Measurements from ENCODE around the gene ACER1. TPM values are rescaled to one million over a fixed set of nuclear protein-coding genes. Genes with fewer than 3 reads are reported as not detected.
"Not testable (repeated sequence)": the region's sequence is repeated elsewhere in the genome, so short reads cannot be mapped to it uniquely, and the experiment has no call there.

ACER1 gene
- polyA plus RNA-seq, 1 donor from 2014 or later, result not detected

GRCh38 chr19:6362351-6362801 lies 29.0 kb upstream of the ACER1 start:
- Mint-ChIP-seq H3K9me3 (no peaks in the 10 kb centered on the region), H3K4me1 (peaks cover 8 to 13% (median 10%) of the 10 kb centered on the region in 3 donors), H3K36me3 (peaks cover 8% of the 10 kb centered on the region), H3K27ac (peak overlapping the region; percentile 75 to 94 (median 81)), H3K4me3 (peak overlapping the region; percentile 90 to 97 (median 94)), H3K27me3 (peaks cover 1% of the 10 kb centered on the region)

DNA sequence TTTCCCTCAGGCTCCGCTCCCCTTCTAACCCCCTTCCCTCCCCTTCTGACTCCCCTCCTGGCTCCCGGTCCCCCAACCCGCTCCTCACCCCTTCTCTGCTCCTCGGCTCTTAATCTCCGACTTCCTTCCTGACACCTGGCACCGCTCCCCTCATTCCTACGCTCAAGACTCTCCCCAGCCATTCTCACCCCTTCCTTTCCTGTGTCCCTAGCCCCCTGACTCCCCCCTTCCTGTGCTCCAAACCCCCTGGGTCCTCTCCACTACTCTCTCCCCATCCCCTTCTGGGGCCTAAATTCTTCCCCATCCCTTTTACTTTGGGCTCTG lies 28.6 kb upstream of the ACER1 start:
- peaks cover 1% of the 10 kb centered on the region for H3K27me3 Mint-ChIP-seq
- H3K27ac Mint-ChIP-seq, result peak overlapping the region; percentile 75 to 94 (median 81)
- peak overlapping the region; percentile 90 to 97 (median 94) for H3K4me3 Mint-ChIP-seq
- no peaks in the 10 kb centered on the region for H3K9me3 Mint-ChIP-seq
- peaks cover 8 to 13% (median 10%) of the 10 kb centered on the region in 3 donors for H3K4me1 Mint-ChIP-seq
- H3K36me3 Mint-ChIP-seq, result peaks cover 8% of the 10 kb centered on the region

- H3K27me3 Mint-ChIP-seq, H3K9me3 Mint-ChIP-seq, H3K36me3 Mint-ChIP-seq: not testable (repeated sequence)
- H3K27ac Mint-ChIP-seq, result peak overlapping the region in 2 of 3 donors; percentile 75 to 91
- peaks cover 8 to 13% (median 10%) of the 10 kb centered on the region in 3 donors for H3K4me1 Mint-ChIP-seq
- H3K4me3 Mint-ChIP-seq, result peak overlapping the region; percentile 90 to 97 (median 94)
These were observed 27.4 kb upstream of the ACER1 start for GRCh38 chr19:6360857-6361216.

GRCh38 chr19:6360445-6360844 lies 27.0 kb upstream of the ACER1 start:
- not testable (repeated sequence) for H3K9me3 Mint-ChIP-seq, H3K27me3 Mint-ChIP-seq, H3K27ac Mint-ChIP-seq, H3K36me3 Mint-ChIP-seq
- H3K4me1 Mint-ChIP-seq, result peaks cover 8 to 13% (median 10%) of the 10 kb centered on the region in 3 donors
- peak overlapping the region in 2 of 4 donors; percentile 12 to 90 for H3K4me3 Mint-ChIP-seq

DNA sequence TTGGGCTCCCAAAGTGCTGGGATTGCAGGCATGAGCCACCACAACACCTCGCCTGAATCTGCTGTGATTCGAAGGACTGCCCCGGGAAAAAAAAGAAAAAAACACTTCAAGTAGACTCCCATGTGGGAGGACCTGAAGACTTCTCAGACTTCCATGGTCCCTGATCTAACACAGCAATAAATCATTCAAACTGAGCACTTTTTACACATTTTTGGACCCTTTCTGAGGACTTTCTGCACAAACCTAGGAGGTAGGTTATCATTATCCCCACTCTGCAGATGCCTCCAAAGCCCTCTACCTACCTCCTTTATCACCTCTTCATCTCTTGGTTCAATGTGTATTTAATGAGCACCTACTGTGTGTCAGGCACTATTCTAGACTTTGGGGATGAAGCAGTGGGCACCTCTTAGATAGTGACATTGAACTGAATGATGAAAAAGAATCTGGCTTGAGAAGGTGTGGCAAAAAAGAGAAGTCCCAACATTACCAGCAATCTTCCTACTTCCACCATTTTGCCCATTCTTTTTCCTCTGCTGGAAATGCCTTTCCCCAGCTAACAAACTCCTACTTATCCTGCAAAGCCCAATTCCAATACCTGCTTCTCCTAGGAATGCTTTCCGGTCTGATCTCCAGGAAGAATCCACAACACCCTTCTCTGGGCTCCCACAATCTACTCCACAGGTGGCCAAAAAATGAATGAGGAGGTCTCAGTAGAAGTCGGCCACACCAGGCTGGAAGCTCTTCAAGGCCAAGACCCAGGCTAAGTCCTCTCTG lies 26.3 kb upstream of the ACER1 start:
- peak overlapping the region in 3 of 4 donors; percentile 36 to 73 (median 41) for H3K4me3 Mint-ChIP-seq
- H3K9me3 Mint-ChIP-seq, result peaks cover 0 to 1% (median 0%) of the 10 kb centered on the region in 3 donors
- H3K27ac Mint-ChIP-seq, result peak overlapping the region in 1 of 3 donors; percentile 82
- H3K4me1 Mint-ChIP-seq, result peaks cover 8 to 13% (median 10%) of the 10 kb centered on the region in 3 donors
- H3K27me3 Mint-ChIP-seq, result peaks cover 1% of the 10 kb centered on the region
- peaks cover 2% of the 10 kb centered on the region for H3K36me3 Mint-ChIP-seq

GRCh38 chr19:6358003-6358402 lies 24.6 kb upstream of the ACER1 start:
- H3K4me3 Mint-ChIP-seq, result no peak overlapping the region
- H3K27ac Mint-ChIP-seq, result no peak overlapping the region
- H3K27me3 Mint-ChIP-seq, result peaks cover 1% of the 10 kb centered on the region
- peaks cover 6 to 10% (median 9%) of the 10 kb centered on the region in 3 donors for H3K4me1 Mint-ChIP-seq
- H3K36me3 Mint-ChIP-seq, result no peaks in the 10 kb centered on the region
- H3K9me3 Mint-ChIP-seq, result peaks cover 0 to 1% (median 0%) of the 10 kb centered on the region in 3 donors

DNA sequence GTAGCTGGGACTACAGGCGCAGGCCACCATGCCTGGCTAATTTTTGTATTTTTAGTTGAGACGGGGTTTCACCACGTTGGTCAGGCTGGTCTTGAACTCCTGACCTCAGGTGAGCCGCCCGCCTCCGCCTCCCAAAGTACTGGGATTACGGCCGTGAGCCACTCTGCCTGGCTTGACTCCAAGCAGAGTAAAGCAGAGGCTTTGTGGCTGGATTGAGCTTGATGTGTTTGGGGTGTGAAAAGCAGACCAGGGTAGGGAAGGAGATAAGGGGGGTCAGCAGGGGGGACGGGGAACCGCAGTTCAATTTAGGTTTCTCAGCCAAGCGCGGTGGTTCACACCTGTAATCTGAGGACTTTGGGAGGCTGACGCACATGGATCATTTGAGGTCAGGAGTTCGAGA lies 23.8 kb upstream of the ACER1 start:
- Mint-ChIP-seq H3K36me3 (no peaks in the 10 kb centered on the region), H3K27ac (no peak overlapping the region), H3K27me3 (peaks cover 1% of the 10 kb centered on the region), H3K4me3 (no peak overlapping the region), H3K4me1 (peaks cover under 1 to 10% (median 3%) of the 10 kb centered on the region in 3 donors), H3K9me3 (peaks cover 0 to 1% (median 0%) of the 10 kb centered on the region in 3 donors)

DNA sequence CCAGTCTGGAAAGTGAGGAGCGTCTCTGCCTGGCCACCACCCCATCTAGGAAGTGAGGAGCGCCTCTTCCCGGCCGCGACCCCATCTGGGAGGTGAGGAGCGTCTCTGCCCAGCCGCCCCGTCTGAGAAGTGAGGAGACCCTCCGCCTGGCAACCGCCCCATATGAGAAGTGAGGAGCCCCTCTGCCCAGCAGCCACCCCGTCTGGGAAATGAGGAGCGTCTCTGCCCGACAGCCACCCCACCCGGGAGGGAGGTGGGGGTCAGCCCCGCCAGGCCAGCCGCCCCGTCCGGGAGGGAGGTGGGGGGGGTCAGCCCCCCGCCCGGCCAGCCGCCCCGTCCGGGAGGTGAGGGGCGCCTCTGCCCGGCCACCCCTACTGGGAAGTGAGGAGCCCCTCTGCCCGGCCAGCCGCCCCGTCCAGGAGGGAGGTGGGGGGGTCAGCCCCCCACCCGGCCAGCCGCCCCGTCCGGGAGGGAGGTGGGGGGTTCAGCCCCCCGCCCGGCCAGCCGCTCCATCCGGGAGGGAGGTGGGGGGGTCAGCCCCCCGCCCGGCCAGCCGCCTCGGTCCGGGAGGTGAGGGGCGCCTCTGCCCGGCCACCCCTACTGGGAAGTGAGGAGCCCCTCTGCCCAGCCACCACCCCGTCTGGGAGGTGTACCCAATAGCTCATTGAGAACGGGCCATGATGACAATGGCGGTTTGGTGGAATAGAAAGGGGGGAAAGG lies 22.1 kb upstream of the ACER1 start:
- not testable (repeated sequence) for H3K27ac Mint-ChIP-seq, H3K27me3 Mint-ChIP-seq

DNA sequence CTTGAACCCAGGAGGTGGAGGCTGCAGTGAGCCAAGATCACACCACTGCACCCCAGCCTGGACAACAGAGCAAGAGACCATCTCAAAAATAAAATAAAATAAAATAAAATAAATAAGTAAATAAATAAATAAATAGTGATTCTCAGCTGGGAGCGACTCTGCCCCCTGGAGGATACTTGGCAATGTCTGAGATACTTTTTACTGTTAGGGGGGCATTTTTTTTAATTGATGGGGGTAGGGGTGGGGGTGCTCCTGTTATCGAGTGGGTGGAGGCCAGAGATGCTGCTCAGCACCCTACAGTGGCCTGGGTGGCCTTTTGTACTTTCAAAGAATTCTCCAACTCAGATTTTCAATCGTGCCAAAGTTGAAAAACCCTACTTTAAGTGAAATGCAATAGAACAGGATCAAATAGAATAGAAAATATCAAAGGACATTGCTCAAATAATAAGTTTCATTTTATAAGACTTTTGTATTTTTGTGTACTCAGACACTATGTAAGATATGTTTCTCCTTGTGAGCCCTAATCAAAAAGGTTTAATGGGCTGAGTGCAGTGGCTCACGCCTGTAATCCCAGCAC lies 20.8 kb upstream of the ACER1 start:
- Mint-ChIP-seq H3K27me3 (no peaks in the 10 kb centered on the region), H3K4me3 (no peak overlapping the region), H3K9me3 (peaks cover 0 to 1% (median 0%) of the 10 kb centered on the region in 3 donors), H3K4me1 (peaks cover 0 to 5% (median 0%) of the 10 kb centered on the region in 3 donors), H3K36me3 (no peaks in the 10 kb centered on the region), H3K27ac (peak overlapping the region in 1 of 3 donors; percentile 46)

More for the DNA sequence above, 22.1 kb upstream of the ACER1 start:
- H3K36me3 Mint-ChIP-seq, H3K4me3 Mint-ChIP-seq, H3K9me3 Mint-ChIP-seq, H3K4me1 Mint-ChIP-seq: not testable (repeated sequence)

- H3K27me3 Mint-ChIP-seq, result no peaks in the 10 kb centered on the region
- no peaks in the 10 kb centered on the region for H3K36me3 Mint-ChIP-seq
- H3K4me3 Mint-ChIP-seq, result no peak overlapping the region
- H3K4me1 Mint-ChIP-seq, result peaks cover 0 to 1% (median 0%) of the 10 kb centered on the region in 3 donors
- no peak overlapping the region for H3K27ac Mint-ChIP-seq
- H3K9me3 Mint-ChIP-seq, result peaks cover 0 to 1% (median 0%) of the 10 kb centered on the region in 3 donors
These were observed 19.2 kb upstream of the ACER1 start for GRCh38 chr19:6352381-6353165.

DNA sequence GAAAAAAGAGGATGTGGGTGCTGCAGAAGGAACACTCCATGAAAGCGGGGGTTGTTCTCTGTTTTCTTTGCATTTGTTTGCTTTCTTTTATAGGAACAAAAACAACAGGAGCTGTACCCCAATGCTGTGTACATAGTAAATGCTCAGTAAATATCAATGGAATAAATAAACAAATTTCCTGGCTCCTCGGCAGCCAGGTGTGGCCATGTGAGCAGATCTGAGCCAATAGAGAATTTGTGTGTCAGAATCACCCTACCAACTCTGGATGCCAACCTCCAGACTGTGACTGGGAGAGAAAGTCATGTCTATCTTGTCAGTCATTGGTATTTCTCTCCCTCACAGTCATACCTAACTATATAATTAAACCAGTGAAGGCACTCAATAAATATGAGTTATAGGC lies 17.3 kb upstream of the ACER1 start:
- no peaks in the 10 kb centered on the region for H3K4me1 Mint-ChIP-seq
- H3K36me3 Mint-ChIP-seq, result no peaks in the 10 kb centered on the region
- H3K9me3 Mint-ChIP-seq, result no peaks in the 10 kb centered on the region
- no peak overlapping the region for H3K4me3 Mint-ChIP-seq
- H3K27ac Mint-ChIP-seq, result no peak overlapping the region
- H3K27me3 Mint-ChIP-seq, result no peaks in the 10 kb centered on the region

DNA sequence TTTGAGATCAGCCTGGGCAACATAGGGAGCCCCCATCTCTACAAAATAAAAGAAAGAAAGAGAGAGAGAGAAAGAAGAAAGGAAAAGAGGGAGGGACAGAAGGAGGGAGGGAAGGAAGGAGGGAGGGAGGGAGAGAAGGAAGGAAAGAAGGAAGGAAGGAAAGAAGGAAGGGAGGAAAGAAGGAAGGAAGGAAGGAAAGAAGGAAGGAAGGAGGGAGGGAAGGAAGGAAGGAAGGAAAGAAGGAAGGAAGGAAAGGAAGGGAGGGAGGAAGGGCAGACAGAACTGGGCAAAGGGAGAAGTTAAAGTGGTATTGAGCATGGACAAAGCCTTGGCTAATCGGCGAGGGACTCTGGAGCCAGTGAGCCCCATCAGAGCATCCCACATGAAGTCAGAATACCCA lies 15.9 kb upstream of the ACER1 start:
- H3K27me3 Mint-ChIP-seq, H3K9me3 Mint-ChIP-seq, H3K4me3 Mint-ChIP-seq, H3K4me1 Mint-ChIP-seq, H3K27ac Mint-ChIP-seq, H3K36me3 Mint-ChIP-seq: not testable (repeated sequence)

GRCh38 chr19:6343462-6343861 lies 10.1 kb upstream of the ACER1 start:
- no peaks in the 10 kb centered on the region for H3K9me3 Mint-ChIP-seq
- peaks cover 0 to 4% (median 0%) of the 10 kb centered on the region in 3 donors for H3K4me1 Mint-ChIP-seq
- H3K27me3 Mint-ChIP-seq, result no peaks in the 10 kb centered on the region
- no peak overlapping the region for H3K4me3 Mint-ChIP-seq
- H3K27ac Mint-ChIP-seq, result no peak overlapping the region
- H3K36me3 Mint-ChIP-seq, result no peaks in the 10 kb centered on the region

DNA sequence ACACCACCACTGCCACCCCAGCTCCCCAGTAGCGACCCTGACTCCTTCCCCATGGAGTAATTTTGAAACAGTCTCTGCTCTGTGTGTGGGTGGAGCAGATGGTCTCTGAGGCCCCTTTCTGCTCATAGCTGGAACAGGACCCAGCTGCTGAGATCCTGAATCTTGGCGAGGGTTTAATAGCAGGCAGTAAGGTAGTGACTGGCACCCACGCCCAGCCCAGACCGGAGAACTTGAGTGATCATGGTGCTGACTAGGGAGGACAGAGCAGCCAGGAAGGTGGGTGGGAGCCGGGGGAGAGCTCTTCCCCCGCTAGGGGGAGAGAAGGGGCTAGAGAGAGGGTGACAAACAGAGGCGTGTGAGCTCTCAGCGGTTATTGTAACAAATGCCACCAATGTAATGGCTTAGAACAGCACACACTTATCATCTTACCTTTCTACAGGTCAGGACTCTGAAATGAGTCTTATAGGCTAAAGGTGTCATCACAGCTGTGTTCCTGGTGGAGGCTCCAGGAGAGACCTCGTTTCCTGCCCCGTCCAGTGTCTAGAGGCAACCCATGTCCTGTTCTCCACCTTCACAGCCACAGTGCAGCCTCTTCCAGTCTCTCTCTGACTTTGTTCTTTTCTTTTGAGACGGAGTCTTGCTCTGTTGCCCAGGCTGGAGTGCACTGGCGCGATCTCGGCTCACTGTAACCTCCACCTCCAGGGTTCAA lies 7.2 kb upstream of the ACER1 start:
- H3K27me3 Mint-ChIP-seq, result no peaks in the 10 kb centered on the region
- peaks cover 0 to 4% (median 0%) of the 10 kb centered on the region in 3 donors for H3K4me1 Mint-ChIP-seq
- H3K36me3 Mint-ChIP-seq, result no peaks in the 10 kb centered on the region
- no peaks in the 10 kb centered on the region for H3K9me3 Mint-ChIP-seq
- H3K27ac Mint-ChIP-seq, result no peak overlapping the region
- no peak overlapping the region for H3K4me3 Mint-ChIP-seq
